ENCODE measurements around the gene DYNLT4.
"Not testable (repeated sequence)": the region's sequence is repeated elsewhere in the genome, so short reads cannot be mapped to it uniquely, and the experiment has no call there.

The DYNLT4 gene

GRCh38 chr1:44828003-44828651 lies 21.0 kb upstream of the DYNLT4 start:
- DNase-seq, result no peak

GRCh38 chr1:44827197-44828002 lies 20.2 kb upstream of the DYNLT4 start:
- DNase-seq, result no peak

- DNase-seq, result no peak
Observed at GRCh38 chr1:44826375-44827196, 19.4 kb upstream of the DYNLT4 start.

- not testable (repeated sequence) for DNase-seq
Observed at GRCh38 chr1:44824392-44824791, 17.2 kb upstream of the DYNLT4 start.

DNA sequence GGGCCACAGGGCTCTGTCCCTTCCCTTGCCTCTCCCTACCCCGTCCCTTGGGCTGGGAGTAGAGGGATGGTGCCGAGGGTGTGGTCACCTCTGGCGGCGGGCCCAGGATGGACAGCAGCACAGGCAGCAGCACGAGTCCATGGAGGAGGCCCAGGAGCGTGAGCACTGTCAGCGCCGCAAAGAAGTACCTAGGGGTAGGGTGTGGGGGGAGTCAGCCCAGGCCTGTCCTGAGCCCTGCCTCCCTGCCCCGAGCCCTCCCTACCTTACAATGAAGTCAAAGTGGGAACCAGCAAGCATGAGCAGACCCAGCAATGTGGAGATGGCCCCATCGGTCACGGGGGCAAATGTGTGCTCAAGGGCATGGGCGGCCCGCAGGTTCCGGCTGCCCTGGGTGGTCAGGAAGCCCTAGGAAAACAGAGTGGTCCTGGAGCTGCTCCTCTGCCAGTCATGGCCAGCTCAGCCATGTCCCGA lies 15.9 kb upstream of the DYNLT4 start:
- DNase-seq, result no peak

GRCh38 chr1:44822131-44822701 lies 15.1 kb upstream of the DYNLT4 start:
- DNase-seq, result no peak

GRCh38 chr1:44821240-44821715 lies 14.1 kb upstream of the DYNLT4 start:
- DNase-seq, result no peak

DNA sequence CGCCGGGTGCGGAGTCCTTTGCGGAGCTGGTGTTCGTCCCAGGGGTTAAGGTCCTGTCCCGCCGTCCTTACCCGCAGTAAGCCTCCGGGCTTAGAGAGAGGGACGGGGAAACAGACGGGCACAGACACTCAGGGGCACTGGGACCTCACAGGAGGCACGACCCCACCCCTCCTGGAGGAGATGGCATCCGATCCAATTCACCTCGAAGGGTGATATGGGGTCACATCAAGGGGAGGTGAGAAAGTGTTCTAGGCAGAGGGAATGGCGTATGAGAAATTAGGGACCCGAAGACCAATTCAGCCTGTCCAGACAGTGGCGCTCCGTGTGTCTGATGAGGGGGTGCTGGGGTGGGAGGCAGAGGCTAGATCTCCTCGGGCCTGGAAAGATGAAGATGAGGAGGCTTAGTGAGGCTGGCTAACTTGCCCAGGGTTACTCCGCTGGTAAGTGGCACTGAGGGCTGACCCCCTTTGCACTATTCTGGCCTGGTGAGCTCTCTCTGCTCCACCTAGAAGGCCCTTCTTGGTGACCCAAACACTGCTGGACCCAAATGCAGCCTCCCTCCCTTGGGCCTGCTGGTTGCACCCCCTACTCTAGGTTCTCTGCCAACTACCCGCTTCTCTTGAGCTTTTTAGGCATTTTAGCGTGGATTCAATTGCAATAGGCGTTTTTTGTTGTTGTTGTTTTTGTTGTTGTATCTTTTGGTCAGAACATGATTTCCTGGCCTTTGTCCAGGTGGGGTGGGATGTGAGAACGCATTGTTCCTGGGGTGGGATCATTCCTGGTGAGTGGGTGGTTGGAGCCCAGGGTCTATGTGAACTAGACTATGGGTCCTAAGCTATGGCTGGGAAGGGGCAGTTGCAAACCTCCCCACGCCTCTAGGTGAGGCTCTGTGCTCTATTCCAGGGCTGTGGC lies 13.4 kb upstream of the DYNLT4 start:
- DNase-seq, result no peak

GRCh38 chr1:44819608-44820327 lies 12.6 kb upstream of the DYNLT4 start:
- no peak for DNase-seq

GRCh38 chr1:44819196-44819607 lies 12.1 kb upstream of the DYNLT4 start:
- DNase-seq, result no peak

DNA sequence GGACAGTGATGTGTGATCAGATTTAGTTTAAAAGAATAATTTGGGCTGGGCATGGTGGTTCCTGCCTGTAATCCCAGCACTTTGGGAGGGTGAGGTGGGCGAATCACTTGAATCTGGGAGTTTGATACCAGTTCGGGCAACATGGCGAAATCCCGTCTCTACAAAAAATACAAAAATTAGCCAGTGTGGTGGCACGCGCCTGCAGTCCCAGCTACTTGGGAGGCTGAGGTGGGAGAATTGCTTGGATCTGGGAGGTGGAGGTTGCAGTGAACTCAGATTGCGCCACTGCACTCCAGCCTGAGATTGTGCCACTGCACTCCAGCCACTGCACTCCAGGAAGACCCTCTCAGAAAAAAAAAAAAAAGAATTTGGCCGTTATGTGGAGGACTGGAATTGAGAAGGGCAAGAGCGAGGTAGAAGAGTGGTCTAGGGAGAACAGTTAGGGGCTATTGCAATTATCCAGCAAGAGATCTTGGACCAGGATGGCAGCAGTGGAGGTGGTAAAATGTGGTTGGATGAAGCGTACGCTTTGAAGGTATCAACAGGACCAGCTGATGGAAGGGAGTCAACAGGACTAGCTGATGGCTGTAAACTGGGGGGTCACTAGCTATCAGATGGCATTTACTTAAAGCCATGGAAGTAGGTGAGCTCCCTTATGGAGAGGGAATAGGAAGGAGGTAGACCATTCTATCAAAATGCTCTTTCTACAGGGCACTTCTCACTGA lies 10.8 kb upstream of the DYNLT4 start:
- no peak for DNase-seq

DNA sequence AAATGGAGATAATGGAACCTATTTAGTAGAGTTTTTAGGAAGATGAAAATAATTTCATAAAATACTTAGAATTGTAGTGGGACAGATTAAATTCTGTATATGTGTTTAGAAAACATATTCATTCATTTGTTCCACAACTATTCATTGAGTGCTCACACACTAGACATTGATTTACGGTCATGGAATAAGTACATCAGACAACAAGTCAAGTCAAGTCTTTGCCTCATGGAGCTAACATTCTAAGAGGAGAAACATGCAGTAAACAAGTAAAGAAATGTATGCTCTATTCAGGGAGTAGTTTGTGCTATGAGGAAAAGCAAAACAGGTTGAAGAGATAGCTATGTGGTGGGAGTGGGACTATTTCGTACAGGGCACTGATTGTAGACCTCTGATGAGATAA lies 10.2 kb upstream of the DYNLT4 start:
- no peak for DNase-seq

GRCh38 chr1:44815926-44816325 lies 8.8 kb upstream of the DYNLT4 start:
- DNase-seq, result not testable (repeated sequence)

DNA sequence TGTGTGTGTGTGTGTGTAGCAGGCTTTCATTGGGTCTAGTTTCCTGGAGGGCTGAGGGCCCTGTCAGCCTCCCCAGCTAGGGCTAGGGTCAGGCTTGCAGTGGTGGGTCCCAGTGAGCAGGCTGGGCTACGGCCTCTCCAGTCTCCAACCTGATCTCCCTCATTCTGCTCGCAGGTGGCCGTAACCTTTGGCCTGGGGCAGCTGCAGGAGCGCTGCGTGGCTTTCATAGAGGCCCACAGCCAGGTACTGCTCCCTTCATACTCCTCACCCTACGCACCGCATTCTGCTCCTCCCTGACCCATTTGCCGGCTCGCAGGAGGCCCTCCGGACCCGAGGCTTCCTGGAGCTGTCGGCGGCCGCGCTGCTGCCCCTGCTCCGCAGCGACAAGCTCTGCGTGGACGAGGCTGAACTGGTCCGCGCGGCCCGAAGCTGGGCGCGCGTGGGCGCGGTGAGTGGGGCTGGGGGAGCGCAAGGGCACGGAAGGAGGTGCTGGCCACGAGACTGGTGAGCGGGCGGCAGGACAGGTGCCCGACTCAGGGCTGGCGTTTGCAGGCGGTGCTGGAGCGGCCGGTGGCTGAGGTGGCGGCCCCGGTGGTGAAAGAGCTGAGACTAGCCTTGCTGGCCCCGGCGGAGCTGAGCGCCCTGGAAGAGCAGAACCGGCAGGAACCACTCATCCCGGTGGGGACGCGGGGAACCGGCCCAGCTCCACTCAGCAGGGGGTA lies 5.8 kb upstream of the DYNLT4 start:
- DNase-seq, result no peak

DNA sequence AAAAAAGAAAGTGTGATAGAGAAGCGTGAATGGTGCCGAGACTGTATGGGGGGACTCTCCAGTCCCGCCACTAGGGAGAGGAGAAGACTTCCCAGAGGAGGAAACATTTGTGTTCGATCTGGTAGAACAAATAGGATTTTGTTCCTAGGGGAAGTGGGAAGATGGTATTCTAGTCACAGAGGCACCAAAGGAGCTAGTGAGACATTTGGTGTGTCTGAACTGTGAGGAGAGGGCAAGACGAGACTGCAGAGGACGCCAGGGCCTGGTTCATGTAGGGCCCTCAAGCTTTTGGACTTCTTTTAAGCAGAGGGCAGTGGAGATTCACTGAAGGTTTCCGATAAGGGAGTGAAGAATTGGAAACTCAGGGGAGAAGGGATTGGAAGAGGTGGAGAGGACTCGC lies 4.1 kb upstream of the DYNLT4 start:
- DNase-seq, result no peak

DNA sequence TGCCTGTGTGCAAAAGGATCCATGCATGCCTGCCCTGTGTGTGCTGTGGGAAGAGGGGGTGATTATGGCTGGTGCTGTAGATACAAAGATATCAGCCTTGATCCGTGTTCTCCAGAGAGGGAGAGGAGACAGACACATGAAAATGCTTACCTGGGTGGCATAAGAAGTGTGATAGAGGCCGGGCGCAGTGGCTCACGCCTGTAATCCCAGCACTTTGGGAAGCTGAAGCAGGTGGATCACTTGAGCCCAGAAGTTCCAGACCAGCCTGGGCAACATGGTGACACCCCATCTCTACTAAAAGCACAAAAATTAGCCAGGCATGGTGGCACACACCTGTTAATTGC lies 3.6 kb upstream of the DYNLT4 start:
- not testable (repeated sequence) for DNase-seq

GRCh38 chr1:44810101-44810761 lies 3.1 kb upstream of the DYNLT4 start:
- DNase-seq, result no peak

GRCh38 chr1:44808938-44809917 lies 2.1 kb upstream of the DYNLT4 start:
- DNase-seq, result no peak
